SU-DHL-6 (cell line): Measurements from ENCODE around the gene SDK2.

Source experiments
- CTCF ChIP-seq: fragments of 200-600 bp; sonication (generic); IDR thresholded peaks from one replicate; pipeline ENCODE4 v1.5.1; 2017; ENCODE audit warnings: antibody characterized with exemption, mild to moderate bottlenecking, low read length, moderate library complexity; ENCODE audit not compliant: insufficient read depth, poor library complexity, severe bottlenecking
- EZH2phosphoT487 ChIP-seq: fragments of 200-600 bp; sonication (generic), shearing (Covaris generic); conservative IDR thresholded peaks from 2 replicates; pipeline ENCODE4 v1.6.1; 2018; ENCODE audit warnings: mild to moderate bottlenecking, antibody characterized with exemption, low read length, moderate library complexity, mixed read lengths

DNA sequence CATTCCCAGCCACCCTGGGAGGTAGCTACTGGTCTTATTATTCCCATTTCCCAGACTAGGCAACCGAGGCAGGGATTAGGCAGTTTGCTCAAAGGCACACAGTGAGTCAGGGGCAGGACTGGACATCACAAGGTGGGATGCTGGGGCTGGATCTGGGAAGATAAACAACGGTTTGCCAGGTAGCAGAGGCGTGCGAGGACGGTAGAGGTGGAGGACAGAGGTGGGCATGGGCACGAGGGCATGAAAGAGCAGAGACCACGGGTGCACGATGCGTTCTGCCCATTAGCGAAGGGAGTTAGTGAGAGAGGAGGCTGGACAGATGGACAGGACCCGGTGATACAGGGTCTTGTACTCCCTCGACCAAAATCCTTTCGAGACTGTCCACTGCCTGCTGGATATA, 148.0 kb downstream of the SDK2 start:
- TF ChIP-seq CTCF (no peak), EZH2phosphoT487 (no peak)
